Measurements from ENCODE around the gene ETFB.
A peak's percentile ranks its signal among the peaks of the same experiment; 100 is the strongest.

Gene ETFB

GRCh38 chr19:51372649-51373504 is 6.7 kb upstream of the ETFB start, which contains the start of gene NKG7:
NKG7 (minus strand) TSS chr19:51372654; CDS start chr19:51372535, 119 bp downstream.
- DNase-seq: peak; percentile 83 to 89

- DNase-seq: no peak
Measured at GRCh38 chr19:51372021-51372648, 5.9 kb upstream of the ETFB start.

- DNase-seq: no peak
Measured at GRCh38 chr19:51371186-51371690, 5.0 kb upstream of the ETFB start.

- DNase-seq: no peak
Measured at GRCh38 chr19:51370230-51370629, 4.0 kb upstream of the ETFB start.

GRCh38 chr19:51368366-51369282 is 2.4 kb upstream of the ETFB start, which contains the start of gene CLDND2:
CLDND2 (minus strand) TSS chr19:51369003; CDS start chr19:51368577, 426 bp downstream.
- DNase-seq: peak in 1 of 2 donors; percentile 34

- peak; percentile 97 for DNase-seq
Measured at GRCh38 chr19:51367565-51368365, 1.6 kb upstream of the ETFB start.

- no peak for DNase-seq
Measured at GRCh38 chr19:51367255-51367564, 1.0 kb upstream of the ETFB start.

GRCh38 chr19:51366389-51367254 is 434 bp upstream of the ETFB start:
- DNase-seq: peak; percentile 94 to 95

- peak in 1 of 2 donors; percentile 31 for DNase-seq
Measured at GRCh38 chr19:51365211-51365964, 800 bp downstream of the ETFB start.

GRCh38 chr19:51364200-51365106 is 1.7 kb downstream of the ETFB start:
- no peak for DNase-seq

GRCh38 chr19:51361239-51361638 is 4.9 kb downstream of the ETFB start:
- DNase-seq: no peak

GRCh38 chr19:51359294-51359693 is 6.9 kb downstream of the ETFB start:
- DNase-seq: no peak

- no peak for DNase-seq
Measured at GRCh38 chr19:51357952-51358351, 8.2 kb downstream of the ETFB start.

- no peak for DNase-seq
Measured at GRCh38 chr19:51356159-51356801, 9.9 kb downstream of the ETFB start.

- DNase-seq: peak; percentile 59 to 61
Measured at GRCh38 chr19:51354742-51355148, 11.4 kb downstream of the ETFB start.

GRCh38 chr19:51354103-51354741 is 12.0 kb downstream of the ETFB start:
- no peak for DNase-seq

- no peak for DNase-seq
Measured at GRCh38 chr19:51352783-51353360, 13.3 kb downstream of the ETFB start.
